SH-SY5Y (cell line): ENCODE measurements around the gene EN1.

Experiments used
- GATA2 ChIP-seq: IDR thresholded peaks from 2 replicates; pipeline ENCODE4 v1.6.1; 2011; ENCODE audit warnings: mild to moderate bottlenecking, low read depth, low read length
- GATA3 ChIP-seq: IDR thresholded peaks from 2 replicates; pipeline ENCODE4 v1.6.1; 2011; ENCODE audit warnings: low read depth, mild to moderate bottlenecking, low read length, moderate library complexity

GRCh38 chr2:118841828-118842461 lies 5.5 kb downstream of the EN1 start:
- TF ChIP-seq GATA2 (no peak), GATA3 (no peak)
